Central memory CD8-positive, alpha-beta T cell (primary cell): ENCODE measurements around the gene TRMT10B.
A peak's percentile ranks its signal among the peaks of the same experiment; 100 is the strongest.
"Not testable (repeated sequence)": the region's sequence is repeated elsewhere in the genome, so short reads cannot be mapped to it uniquely, and the experiment has no call there.

Experiments used
- ATAC-seq: fragments of 150-1000 bp; cut with Tn5 transposase; replicated peaks from 2 replicates; pipeline ENCODE4 v1.10.0; 2022; ENCODE audit warnings: mild to moderate bottlenecking, moderate FRiP score, moderate number of reproducible peaks; ENCODE audit not compliant: poor library complexity, severe bottlenecking; ENCODE audit errors: extremely low read depth
- DNase-seq, 2 donors: peaks; one replicate each; pipeline ENCODE4 v3.0.0; 2021; ENCODE audit warnings: low spot score in 2 of 2
- H3K27ac Mint-ChIP-seq: one replicate; pipeline ENCODE4 v1.8.0; 2022; ENCODE audit warnings: low read depth, mild to moderate bottlenecking, moderate library complexity, mixed read lengths
- H3K27me3 Mint-ChIP-seq: one replicate; pipeline ENCODE4 v1.8.0; 2022; ENCODE audit warnings: mixed read lengths
- H3K36me3 Mint-ChIP-seq: one replicate; pipeline ENCODE4 v1.8.0; 2022; ENCODE audit warnings: mild to moderate bottlenecking, moderate library complexity, mixed read lengths; ENCODE audit not compliant: insufficient read depth
- H3K4me1 Mint-ChIP-seq: one replicate; pipeline ENCODE4 v1.8.0; 2022; ENCODE audit warnings: mixed read lengths
- H3K4me3 Mint-ChIP-seq: one replicate; pipeline ENCODE4 v1.8.0; 2022; ENCODE audit warnings: mild to moderate bottlenecking, moderate library complexity, mixed read lengths
- H3K9me3 Mint-ChIP-seq: one replicate; pipeline ENCODE4 v1.8.0; 2022; ENCODE audit warnings: mixed read lengths

Gene TRMT10B

GRCh38 chr9:37758747-37759146, 5.1 kb downstream of the TRMT10B start:
- no peaks in the 10 kb centered on the region for H3K27me3 Mint-ChIP-seq
- H3K27ac Mint-ChIP-seq, result no peak overlapping the region
- H3K4me3 Mint-ChIP-seq, result no peak overlapping the region
- H3K9me3 Mint-ChIP-seq, result no peaks in the 10 kb centered on the region
- ATAC-seq (no peak), DNase-seq (no peak)
- peaks cover 11% of the 10 kb centered on the region for H3K36me3 Mint-ChIP-seq
- H3K4me1 Mint-ChIP-seq, result peaks cover 31% of the 10 kb centered on the region

GRCh38 chr9:37760416-37761161, 7.0 kb downstream of the TRMT10B start:
- ATAC-seq, result no peak
- DNase-seq, result no peak
- Mint-ChIP-seq H3K36me3 (peaks cover 10% of the 10 kb centered on the region), H3K4me1 (peaks cover 15% of the 10 kb centered on the region), H3K9me3 (no peaks in the 10 kb centered on the region), H3K27me3 (no peaks in the 10 kb centered on the region), H3K4me3 (no peak overlapping the region), H3K27ac (no peak overlapping the region)

GRCh38 chr9:37761511-37761910, 7.9 kb downstream of the TRMT10B start:
- Mint-ChIP-seq H3K27ac (no peak overlapping the region), H3K4me1 (peaks cover 7% of the 10 kb centered on the region), H3K36me3 (peaks cover 10% of the 10 kb centered on the region), H3K27me3 (no peaks in the 10 kb centered on the region), H3K4me3 (no peak overlapping the region), H3K9me3 (no peaks in the 10 kb centered on the region)
- DNase-seq (no peak), ATAC-seq (no peak)

- H3K27me3 Mint-ChIP-seq, H3K27ac Mint-ChIP-seq, H3K9me3 Mint-ChIP-seq, H3K4me3 Mint-ChIP-seq, ATAC-seq, DNase-seq, H3K4me1 Mint-ChIP-seq: not testable (repeated sequence)
- H3K36me3 Mint-ChIP-seq, result peaks cover 22% of the 10 kb centered on the region
Observed at GRCh38 chr9:37765263-37765662, 11.7 kb downstream of the TRMT10B start.

GRCh38 chr9:37769306-37769705, 15.7 kb downstream of the TRMT10B start:
- Mint-ChIP-seq H3K27me3 (no peaks in the 10 kb centered on the region), H3K4me1 (no peaks in the 10 kb centered on the region), H3K4me3 (no peak overlapping the region), H3K9me3 (no peaks in the 10 kb centered on the region), H3K36me3 (peaks cover 24% of the 10 kb centered on the region), H3K27ac (no peak overlapping the region)
- ATAC-seq (no peak), DNase-seq (no peak)

GRCh38 chr9:37769995-37770394, 16.4 kb downstream of the TRMT10B start:
- Mint-ChIP-seq H3K9me3 (no peaks in the 10 kb centered on the region), H3K36me3 (peaks cover 25% of the 10 kb centered on the region), H3K27ac (no peak overlapping the region), H3K27me3 (no peaks in the 10 kb centered on the region), H3K4me3 (no peak overlapping the region), H3K4me1 (no peaks in the 10 kb centered on the region)
- no peak for ATAC-seq
- no peak for DNase-seq

GRCh38 chr9:37775216-37775919, 21.8 kb downstream of the TRMT10B start:
- Mint-ChIP-seq H3K27ac (no peak overlapping the region), H3K27me3 (no peaks in the 10 kb centered on the region), H3K36me3 (peaks cover 42% of the 10 kb centered on the region), H3K4me3 (no peak overlapping the region), H3K9me3 (no peaks in the 10 kb centered on the region), H3K4me1 (peaks cover 5% of the 10 kb centered on the region)
- DNase-seq, result no peak
- no peak for ATAC-seq

GRCh38 chr9:37776328-37776727, 22.7 kb downstream of the TRMT10B start:
- ATAC-seq, result no peak
- Mint-ChIP-seq H3K27ac (no peak overlapping the region), H3K4me3 (no peak overlapping the region), H3K9me3 (no peaks in the 10 kb centered on the region), H3K36me3 (peaks cover 48% of the 10 kb centered on the region), H3K4me1 (peaks cover 7% of the 10 kb centered on the region), H3K27me3 (no peaks in the 10 kb centered on the region)
- DNase-seq, result no peak

GRCh38 chr9:37778534-37778933, 24.9 kb downstream of the TRMT10B start:
- DNase-seq (no peak), ATAC-seq (no peak)
- H3K27me3 Mint-ChIP-seq, result no peaks in the 10 kb centered on the region
- no peak overlapping the region for H3K4me3 Mint-ChIP-seq
- no peaks in the 10 kb centered on the region for H3K9me3 Mint-ChIP-seq
- peak overlapping the region; percentile 44 for H3K27ac Mint-ChIP-seq
- peaks cover 28% of the 10 kb centered on the region for H3K4me1 Mint-ChIP-seq
- H3K36me3 Mint-ChIP-seq, result peaks cover 54% of the 10 kb centered on the region

- peaks cover 29% of the 10 kb centered on the region for H3K36me3 Mint-ChIP-seq
- peak; percentile 6 for ATAC-seq
Observed at GRCh38 chr9:37784291-37784615, 30.6 kb downstream of the TRMT10B start.

GRCh38 chr9:37784616-37785483, 31.2 kb downstream of the TRMT10B start, which contains the start of gene EXOSC3:
Gene EXOSC3, minus strand, starts transcription at chr9:37785064. Its CDS starts 20 bp downstream, at chr9:37785044.
- Mint-ChIP-seq H3K27me3 (no peaks in the 10 kb centered on the region), H3K36me3 (peaks cover 28% of the 10 kb centered on the region), H3K9me3 (no peaks in the 10 kb centered on the region), H3K4me3 (peak within 1 kb of the TSS; percentile 98), H3K4me1 (peaks cover 40% of the 10 kb centered on the region), H3K27ac (peak within 1 kb of the TSS; percentile 98)
- DNase-seq (peak; percentile 70), ATAC-seq (peak; percentile 87)

More at GRCh38 chr9:37784291-37784615, 30.6 kb downstream of the TRMT10B start:
- Mint-ChIP-seq H3K27ac (peak overlapping the region; percentile 98), H3K4me1 (peaks cover 40% of the 10 kb centered on the region), H3K9me3 (no peaks in the 10 kb centered on the region), H3K4me3 (peak overlapping the region; percentile 98), H3K27me3 (no peaks in the 10 kb centered on the region)
- no peak for DNase-seq

- Mint-ChIP-seq H3K27me3 (no peaks in the 10 kb centered on the region), H3K27ac (no peak overlapping the region), H3K4me1 (peaks cover 31% of the 10 kb centered on the region), H3K9me3 (no peaks in the 10 kb centered on the region), H3K4me3 (no peak overlapping the region), H3K36me3 (peaks cover 12% of the 10 kb centered on the region)
- ATAC-seq, result no peak
- DNase-seq, result no peak
Observed at GRCh38 chr9:37787059-37787458, 33.5 kb downstream of the TRMT10B start.
